H1 (cell line): ENCODE data around the gene PTPRD. TPM values are rescaled to one million over a fixed set of nuclear protein-coding genes. Genes with fewer than 3 reads are reported as not detected.

Source experiments
- CTCF ChIA-PET: fragments of 300-600 bp; sonication (Branson Sonifier 250); formaldehyde crosslinking; loops from one replicate; lab custom pipeline; 2021; ENCODE audit not compliant: partially characterized antibody; lab: Charles Lee
- POLR2A ChIA-PET: fragments of 300-600 bp; sonication (Branson Sonifier 250); formaldehyde crosslinking; loops from one replicate; lab custom pipeline; 2021; ENCODE audit warnings: inconsistent platforms; ENCODE audit not compliant: partially characterized antibody; lab: Charles Lee
- DNase-seq, 2 experiments: peaks; one replicate each; pipeline versions ENCODE4 v3.0.0 to v3.0.0-alpha.2; 2010 to 2022; ENCODE audit warnings: low spot score in 2 of 2, low read depth in 1 of 2, mixed read lengths in 1 of 2
- FAIRE-seq: peaks from 2 replicates; lab custom pipeline; 2011; peaks lifted over from hg19 to GRCh38; lab: Jason Lieb, UNC
- H2AFZ ChIP-seq: 2 replicates; pipeline ENCODE4 v1.8.1; 2012; ENCODE audit warnings: low read length, inconsistent platforms
- H2AK5ac ChIP-seq: 2 replicates; pipeline ENCODE4 v1.6.1; 2013; ENCODE audit warnings: low read depth, low read length
- H2BK120ac ChIP-seq: replicated peaks from 2 replicates; pipeline ENCODE3; 2013; ENCODE audit warnings: low read depth, low read length, inconsistent platforms
- H2BK12ac ChIP-seq: 2 replicates; pipeline ENCODE4 v1.6.1; 2013; ENCODE audit warnings: low read depth, low read length
- H2BK15ac ChIP-seq: 2 replicates; pipeline ENCODE4 v1.6.1; 2013; ENCODE audit warnings: low read length
- H2BK20ac ChIP-seq: 2 replicates; pipeline ENCODE4 v1.6.1; 2013; ENCODE audit warnings: low read length
- H2BK5ac ChIP-seq: 2 replicates; pipeline ENCODE4 v1.6.1; 2013; ENCODE audit warnings: low read depth, low read length
- H3K14ac ChIP-seq: 2 replicates; pipeline ENCODE4 v1.6.1; 2013; ENCODE audit warnings: inconsistent platforms; ENCODE audit not compliant: insufficient read length
- H3K18ac ChIP-seq: 2 replicates; pipeline ENCODE4 v1.6.1; 2013; ENCODE audit warnings: low read length; ENCODE audit errors: extremely low read depth
- H3K23ac ChIP-seq: 2 replicates; pipeline ENCODE4 v1.6.1; 2013; ENCODE audit warnings: inconsistent platforms; ENCODE audit not compliant: insufficient read length
- H3K23me2 ChIP-seq: 2 replicates; pipeline ENCODE4 v1.6.1; 2013; ENCODE audit warnings: low read depth, low read length
- H3K27ac ChIP-seq: 2 replicates; pipeline ENCODE4 v1.6.1; 2011; ENCODE audit warnings: low read depth, low read length, inconsistent platforms
- H3K27me3 ChIP-seq, 4 experiments: replicated peaks in 1 of 4; 1 replicate in 1 of 4; 2 replicates in 3 of 4; pipeline versions ENCODE4 v1.6.1 to v1.8.1; 2011 to 2013; ENCODE audit warnings: low read length in 3 of 4, mild to moderate bottlenecking in 3 of 4, inconsistent platforms in 2 of 4, mixed read lengths in 2 of 4, moderate library complexity in 1 of 4; ENCODE audit not compliant: control insufficient read depth in 3 of 4, insufficient read depth in 3 of 4; ENCODE audit errors: extremely low read depth in 1 of 4
- H3K36me3 ChIP-seq, 4 experiments: 2 replicates each; pipeline versions ENCODE4 v1.6.1 to v1.8.1; 2011 to 2013; ENCODE audit warnings: mild to moderate bottlenecking in 4 of 4, low read length in 3 of 4, moderate library complexity in 2 of 4, control low read depth in 1 of 4, inconsistent platforms in 1 of 4; ENCODE audit not compliant: insufficient read depth in 4 of 4, control insufficient read depth in 2 of 4
- H3K4ac ChIP-seq: replicated peaks from 2 replicates; pipeline ENCODE3; 2013; ENCODE audit warnings: low read length, low read depth, mixed read lengths, inconsistent platforms; ENCODE audit not compliant: insufficient read length
- H3K4me1 ChIP-seq, 4 experiments: replicated peaks in 1 of 4; 1 replicate in 1 of 4; 2 replicates in 3 of 4; pipeline versions ENCODE4 v1.6.1 to v1.8.1; 2011 to 2013; ENCODE audit warnings: low read length in 3 of 4, inconsistent platforms in 2 of 4, mixed read lengths in 1 of 4; ENCODE audit not compliant: insufficient read depth in 4 of 4, control insufficient read depth in 3 of 4
- H3K4me2 ChIP-seq, 2 experiments: 2 replicates each; pipeline versions ENCODE4 v1.6.1 to v1.8.1; 2011 to 2013; ENCODE audit warnings: low read depth in 2 of 2, low read length in 2 of 2, control low read depth in 1 of 2, inconsistent platforms in 1 of 2, mild to moderate bottlenecking in 1 of 2; ENCODE audit not compliant: insufficient read depth in 1 of 2
- H3K4me3 ChIP-seq, 4 experiments: fragments of 200-600, 300-600 bp in 1 of 4; sonication (generic), shearing (Covaris generic), sonication (Bioruptor Twin) in 1 of 4; 2 replicates each; pipeline versions ENCODE4 v1.5.1 to v1.8.1; 2011 to 2016; ENCODE audit warnings: low read length in 4 of 4, low read depth in 3 of 4, control low read depth in 2 of 4, inconsistent platforms in 2 of 4, mild to moderate bottlenecking in 2 of 4, mixed read lengths in 1 of 4, moderate library complexity in 1 of 4; ENCODE audit not compliant: insufficient read depth in 2 of 4; ENCODE audit errors: extremely low read depth in 1 of 4
- H3K56ac ChIP-seq: replicated peaks from 2 replicates; pipeline ENCODE3; 2013; ENCODE audit warnings: low read depth, mild to moderate bottlenecking, mixed read lengths, low read length, inconsistent platforms; ENCODE audit not compliant: insufficient read length
- H3K79me1 ChIP-seq: 2 replicates; pipeline ENCODE4 v1.6.1; 2013; ENCODE audit warnings: low read depth, low read length, control low read depth
- H3K79me2 ChIP-seq, 2 experiments: 2 replicates each; pipeline versions ENCODE4 v1.6.1 to v1.8.1; 2012 to 2013; ENCODE audit warnings: low read length in 2 of 2, mild to moderate bottlenecking in 2 of 2, inconsistent platforms in 1 of 2; ENCODE audit not compliant: insufficient read depth in 2 of 2, control insufficient read depth in 1 of 2
- H3K9ac ChIP-seq, 4 experiments: replicated peaks in 1 of 4; 1 replicate in 1 of 4; 2 replicates in 3 of 4; pipeline versions ENCODE4 v1.6.1 to v1.8.1; 2011 to 2013; ENCODE audit warnings: low read depth in 3 of 4, low read length in 3 of 4, control low read depth in 2 of 4, mild to moderate bottlenecking in 2 of 4, moderate library complexity in 2 of 4, inconsistent platforms in 1 of 4; ENCODE audit errors: extremely low read depth in 1 of 4
- H3K9me3 ChIP-seq, 2 experiments: 2 replicates each; pipeline versions ENCODE4 v1.6.1 to v1.8.1; 2012 to 2013; ENCODE audit warnings: mild to moderate bottlenecking in 2 of 2, moderate library complexity in 2 of 2, control low read depth in 1 of 2, inconsistent platforms in 1 of 2, low read depth in 1 of 2, low read length in 1 of 2, mixed read lengths in 1 of 2; ENCODE audit not compliant: insufficient read depth in 2 of 2
- H4K20me1 ChIP-seq, 2 experiments: replicated peaks in 1 of 2; 2 replicates each; pipeline versions ENCODE3 to v1.8.1; 2011 to 2013; ENCODE audit warnings: inconsistent platforms in 2 of 2, low read length in 2 of 2, mild to moderate bottlenecking in 1 of 2; ENCODE audit not compliant: insufficient read depth in 2 of 2, control insufficient read depth in 1 of 2
- H4K5ac ChIP-seq: 2 replicates; pipeline ENCODE4 v1.6.1; 2013; ENCODE audit warnings: low read length, low read depth, mixed read lengths, inconsistent platforms; ENCODE audit not compliant: insufficient read length
- H4K8ac ChIP-seq: 2 replicates; pipeline ENCODE4 v1.8.0; 2013; ENCODE audit warnings: mild to moderate bottlenecking, moderate library complexity, low read length, inconsistent platforms; ENCODE audit not compliant: insufficient read depth; ENCODE audit errors: extremely low read depth
- H4K91ac ChIP-seq: replicated peaks from 2 replicates; pipeline ENCODE3; 2013; ENCODE audit warnings: low read length, mixed read lengths, inconsistent platforms; ENCODE audit not compliant: insufficient read length
- CBX5 ChIP-seq: fragments of 300-800, 300-1000 bp; sonication (generic); IDR thresholded peaks from 2 replicates; pipeline ENCODE4 v1.7.1; 2016; ENCODE audit warnings: antibody characterized with exemption, low read length, low read depth
- CBX8 ChIP-seq: fragments of 300-800, 300-1000 bp; sonication (generic); IDR thresholded peaks from 2 replicates; pipeline ENCODE4 v1.7.1; 2016; ENCODE audit warnings: low read depth, low read length, borderline replicate concordance
- CREB1 ChIP-seq: IDR thresholded peaks from 2 replicates; pipeline ENCODE4 v1.6.1; 2012; ENCODE audit warnings: inconsistent platforms
- CTBP2 ChIP-seq: IDR thresholded peaks from 2 replicates; pipeline ENCODE4 v1.7.0; 2011; ENCODE audit warnings: borderline replicate concordance, mild to moderate bottlenecking, moderate library complexity, mixed read lengths, low read length; ENCODE audit not compliant: insufficient read depth, insufficient read length
- GABPA ChIP-seq: IDR thresholded peaks from 2 replicates; pipeline ENCODE4 v1.6.1; 2011; ENCODE audit warnings: mild to moderate bottlenecking, low read length, moderate library complexity, borderline replicate concordance; ENCODE audit not compliant: insufficient read depth
- JUN ChIP-seq: IDR thresholded peaks from 2 replicates; pipeline ENCODE4 v1.6.1; 2011; ENCODE audit warnings: low read depth, mild to moderate bottlenecking, improper control_type of control experiment, low read length
- KDM5A ChIP-seq: fragments of 200-600 bp; IDR thresholded peaks from 2 replicates; pipeline ENCODE4 v1.7.1; 2012; ENCODE audit warnings: mild to moderate bottlenecking, low read length, inconsistent platforms, mixed read lengths
- NRF1 ChIP-seq: IDR thresholded peaks from 2 replicates; pipeline ENCODE4 v1.6.1; 2011; ENCODE audit warnings: mild to moderate bottlenecking, low read depth, low read length, improper control_type of control experiment
- PHF8 ChIP-seq: fragments of 200-600 bp; sonication (generic); conservative IDR thresholded peaks from 2 replicates; pipeline ENCODE4 v1.7.1; 2012; ENCODE audit warnings: low read depth, mild to moderate bottlenecking, inconsistent platforms, low read length, moderate library complexity
- POU5F1 ChIP-seq: IDR thresholded peaks from 2 replicates; pipeline ENCODE4 v1.6.1; 2011; ENCODE audit warnings: low read depth, mild to moderate bottlenecking, low read length, moderate library complexity
- SAP30 ChIP-seq: fragments of 300-600 bp; sonication (generic); IDR thresholded peaks from 2 replicates; pipeline ENCODE4 v1.7.1; 2012; ENCODE audit warnings: low read length, moderate library complexity, mild to moderate bottlenecking, inconsistent platforms; ENCODE audit not compliant: insufficient read depth, insufficient replicate concordance
- SIRT6 ChIP-seq: IDR thresholded peaks from one replicate; pipeline ENCODE4 v1.7.1; 2012; ENCODE audit warnings: low read length, inconsistent platforms
- WGBS, 2 experiments: shearing (Covaris generic) in 1 of 2; methylation state at CpG; one replicate each; pipeline versions ENCODE4 v1.1.6 to v1.1.7; 2013 to 2015; ENCODE audit warnings: low lambda C conversion rate in 2 of 2, mixed read lengths in 2 of 2, inconsistent platforms in 1 of 2, low coverage in 1 of 2, missing lambda C conversion rate in 1 of 2; ENCODE audit not compliant: insufficient replicate concordance in 2 of 2, insufficient coverage in 1 of 2, insufficient read length in 1 of 2; ENCODE audit errors: extremely low coverage in 1 of 2, missing lambda C conversion rate in 1 of 2; 5-methylcytosine and 5-hydroxymethylcytosine counted together
- polyA plus RNA-seq, 7 experiments: library from polyadenylated mRNA; depleted of rRNA in 3 of 7; stranded (reverse) in 5 of 7; unstranded in 2 of 7; fragments of >200 nt in 5 of 7; fragments of 200-250 nt in 2 of 7; gene quantifications; 1 replicate in 5 of 7; 2 replicates in 1 of 7; 4 replicates in 1 of 7; pipeline versions ENCODE4 v1.2.1 to v1.2.3, GENCODE V29; 2011 to 2013; ENCODE audit warnings: missing spikeins in 2 of 7, mixed read lengths in 2 of 7
- total RNA-seq: library from RNA; stranded (reverse); fragmentation: NEBNext Ultra II Directional; extraction: Animal tissue kit (Norgen Biotek cat#: 25700); gene quantifications from 2 replicates; pipeline ENCODE4 v1.2.1, GENCODE V29; 2021

Gene PTPRD
- total and polyA plus RNA-seq, 2 of the 8 experiments (the other 6 are each of a cell fraction or from before 2014, with no cell fraction given), result 17.2 to 77.0 TPM

DNA sequence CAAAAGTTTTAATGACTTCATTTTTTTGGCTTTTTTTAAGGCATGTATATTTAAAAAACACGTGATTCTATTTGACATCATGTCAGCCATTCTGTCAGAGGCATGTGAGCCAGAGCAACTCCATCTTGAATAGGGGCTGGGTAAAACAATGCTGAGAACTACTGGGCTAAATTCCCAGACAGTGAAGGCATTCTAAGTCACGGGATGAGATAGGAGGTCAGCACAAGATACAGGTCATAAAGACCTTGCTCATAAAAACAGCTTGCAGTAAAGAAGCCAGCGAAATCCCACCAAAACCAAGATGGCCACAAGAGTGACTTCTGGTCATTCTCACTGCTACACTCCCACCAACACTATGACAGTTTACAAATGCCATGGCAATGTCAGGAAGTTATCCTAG, 1812.6 kb downstream of the PTPRD start:
- Histone ChIP-seq H3K14ac (no peak overlapping the region), H3K79me1 (0 out of 2 replicates have a peak, but pooled peaks cover 2% of the 10 kb centered on the region), H4K20me1 (no peaks in the 10 kb centered on the region), H2AK5ac (no peak overlapping the region)
- 90% methylated on average over 3 of the region's 3 CpGs; no CpG with 5 or more reads in 1 of the 2 experiments for WGBS, 2 experiments
- CTCF ChIA-PET, result no interaction called here
- no peak for TF ChIP-seq CBX5
- no peak for TF ChIP-seq SAP30
- no peak for TF ChIP-seq KDM5A
- TF ChIP-seq GABPA, result no peak
- TF ChIP-seq CREB1, result no peak
- no peak for TF ChIP-seq POU5F1
- TF ChIP-seq NRF1, result no peak
- TF ChIP-seq JUN, result no peak
- TF ChIP-seq CBX8, result no peak
- TF ChIP-seq CTBP2, result no peak
- TF ChIP-seq PHF8, result no peak
- no peak for TF ChIP-seq SIRT6
- TF ChIP-seq, all 59 proteins: peak for 0
- Histone ChIP-seq H3K18ac (no peak overlapping the region), H2BK20ac (no peak overlapping the region), H2BK15ac (no peak overlapping the region), H3K4ac (no peak overlapping the region), H2BK12ac (no peak overlapping the region), H2BK120ac (no peak overlapping the region), H3K9me3 (no peaks in the 10 kb centered on the region), H3K9ac (no peak overlapping the region), H4K91ac (no peak overlapping the region), H4K5ac (no peak overlapping the region), H4K8ac (no peak overlapping the region), H2AFZ (no peak overlapping the region), H3K4me1 (0 out of 7 replicates have a peak, but pooled peaks cover 0 to 2% (median 0%) of the 10 kb centered on the region in 4 experiments), H3K27ac (no peak overlapping the region), H2BK5ac (no peak overlapping the region), H3K27me3 (no peaks in the 10 kb centered on the region), H3K56ac (no peak overlapping the region), H3K4me3 (no peak overlapping the region), H3K79me2 (no peaks in the 10 kb centered on the region; a peak in 1 of 4 replicates), H3K23ac (no peak overlapping the region), H3K36me3 (no peaks in the 10 kb centered on the region), H3K4me2 (no peak overlapping the region), H3K23me2 (no peaks in the 10 kb centered on the region)
- DNase-seq (no peak), FAIRE-seq (no peak)
- POLR2A ChIA-PET, result no interaction called here
